Measurements from ENCODE around the gene CCDC15. TPM values are rescaled to one million over a fixed set of nuclear protein-coding genes. Genes with fewer than 3 reads are reported as not detected.

CCDC15 gene
- total RNA-seq, 1 donor from 2014 or later: 0.25 TPM

GRCh38 chr11:125090816-125091215 is 136.8 kb downstream of the CCDC15 start:
- no peak for DNase-seq
- intact Hi-C loops (cut with micrococcal nuclease): no loop called here

More at GRCh38 chr11:125090816-125091215, 136.8 kb downstream of the CCDC15 start:
- Histone ChIP-seq H3K4me1 (peaks cover 9% of the 10 kb centered on the region), H3K27ac (replicated peaks) (no peak overlapping the region), H3K9me3 (replicated peaks) (no peaks in the 10 kb centered on the region), H3K27me3 (ENCODE audit: low read depth) (no peaks in the 10 kb centered on the region), H3K36me3 (peaks cover 8% of the 10 kb centered on the region), H3K4me3 (no peak overlapping the region)
- TF ChIP-seq, protein P1, sequence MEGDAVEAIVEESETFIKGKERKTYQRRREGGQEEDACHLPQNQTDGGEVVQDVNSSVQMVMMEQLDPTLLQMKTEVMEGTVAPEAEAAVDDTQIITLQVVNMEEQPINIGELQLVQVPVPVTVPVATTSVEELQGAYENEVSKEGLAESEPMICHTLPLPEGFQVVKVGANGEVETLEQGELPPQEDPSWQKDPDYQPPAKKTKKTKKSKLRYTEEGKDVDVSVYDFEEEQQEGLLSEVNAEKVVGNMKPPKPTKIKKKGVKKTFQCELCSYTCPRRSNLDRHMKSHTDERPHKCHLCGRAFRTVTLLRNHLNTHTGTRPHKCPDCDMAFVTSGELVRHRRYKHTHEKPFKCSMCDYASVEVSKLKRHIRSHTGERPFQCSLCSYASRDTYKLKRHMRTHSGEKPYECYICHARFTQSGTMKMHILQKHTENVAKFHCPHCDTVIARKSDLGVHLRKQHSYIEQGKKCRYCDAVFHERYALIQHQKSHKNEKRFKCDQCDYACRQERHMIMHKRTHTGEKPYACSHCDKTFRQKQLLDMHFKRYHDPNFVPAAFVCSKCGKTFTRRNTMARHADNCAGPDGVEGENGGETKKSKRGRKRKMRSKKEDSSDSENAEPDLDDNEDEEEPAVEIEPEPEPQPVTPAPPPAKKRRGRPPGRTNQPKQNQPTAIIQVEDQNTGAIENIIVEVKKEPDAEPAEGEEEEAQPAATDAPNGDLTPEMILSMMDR (IDR thresholded peaks at IDR 0.05; ENCODE audit: borderline replicate concordance): no peak

Other genes starting within 250 kb of the CCDC15 start
- gene NRGN, start 214.3 kb upstream of the CCDC15 start, total RNA-seq: 5.0 TPM
- 1.2 TPM for gene VSIG2, start 201.9 kb upstream of the CCDC15 start, total RNA-seq
- 40.0 TPM for gene ESAM, start 191.9 kb upstream of the CCDC15 start, total RNA-seq
- 2.7 TPM for gene MSANTD2, start 153.8 kb upstream of the CCDC15 start, total RNA-seq
- gene ROBO3, start 88.8 kb upstream of the CCDC15 start, total RNA-seq: 3.9 TPM
- gene ROBO4, start 56.3 kb upstream of the CCDC15 start, total RNA-seq: 20.7 TPM
- not detected for gene HEPN1, start 35.0 kb upstream of the CCDC15 start, total RNA-seq
- not detected for gene HEPACAM, start 18.2 kb upstream of the CCDC15 start, total RNA-seq
- 2.4 TPM for gene SLC37A2, start 109.1 kb downstream of the CCDC15 start, total RNA-seq
- gene TMEM218, start 157.4 kb downstream of the CCDC15 start, total RNA-seq: 6.2 TPM
- gene PKNOX2, start 210.5 kb downstream of the CCDC15 start, total RNA-seq: 6.2 TPM